C4-2B (cell line): ENCODE data around the gene C19orf12.
A peak's percentile ranks its signal among the peaks of the same experiment; 100 is the strongest.

ENCODE experiments used
- H3K27ac ChIP-seq: fragments of 450-650 bp; 2 replicates; pipeline ENCODE4 v1.5.1; 2017
- CTCF ChIP-seq: fragments of 450-650 bp; conservative IDR thresholded peaks from 2 replicates; pipeline ENCODE4 v1.5.1; 2017; ENCODE audit warnings: mild to moderate bottlenecking
- ZFX ChIP-seq: fragments of 450-650 bp; IDR thresholded peaks from 2 replicates; pipeline ENCODE4 v1.6.1; 2017

The C19orf12 gene

GRCh38 chr19:29664753-29665214 lies 50.3 kb downstream of the C19orf12 start:
- peak overlapping the region; percentile 86 for H3K27ac ChIP-seq
- TF ChIP-seq ZFX (no peak), CTCF (no peak; the same call in 1 of the 2 replicates)

GRCh38 chr19:29663861-29664752 lies 51.0 kb downstream of the C19orf12 start:
- TF ChIP-seq CTCF (no peak), ZFX (no peak)
- H3K27ac ChIP-seq, result peak overlapping the region; percentile 86

- no peak for TF ChIP-seq ZFX
- TF ChIP-seq CTCF, result no peak
- peak overlapping the region; percentile 70 for H3K27ac ChIP-seq
These were observed 52.3 kb downstream of the C19orf12 start for GRCh38 chr19:29662604-29663404.

- TF ChIP-seq ZFX (no peak), CTCF (no peak)
- H3K27ac ChIP-seq, result peak overlapping the region; percentile 70
These were observed 52.8 kb downstream of the C19orf12 start for GRCh38 chr19:29662278-29662603.

GRCh38 chr19:29660835-29661234 lies 54.2 kb downstream of the C19orf12 start:
- H3K27ac ChIP-seq, result no peak overlapping the region
- no peak for TF ChIP-seq CTCF
- no peak for TF ChIP-seq ZFX

GRCh38 chr19:29658221-29658991 lies 56.7 kb downstream of the C19orf12 start:
- H3K27ac ChIP-seq, result no peak overlapping the region
- TF ChIP-seq ZFX (no peak), CTCF (no peak)
